Endodermal cell (in vitro differentiated cells): Measurements from ENCODE around the gene BANP. TPM values are rescaled to one million over a fixed set of nuclear protein-coding genes. Genes with fewer than 3 reads are reported as not detected.
"Not testable (repeated sequence)": the region's sequence is repeated elsewhere in the genome, so short reads cannot be mapped to it uniquely, and the experiment has no call there.

Source experiments
- DNase-seq: peaks from one replicate; pipeline ENCODE4 v3.0.0-alpha.2; 2017
- H3K27ac ChIP-seq: 2 replicates; pipeline ENCODE4 v1.5.1; 2013; ENCODE audit warnings: mild to moderate bottlenecking, low read depth, low read length, moderate library complexity
- H3K27me3 ChIP-seq: 2 replicates; pipeline ENCODE4 v1.6.1; 2013; ENCODE audit warnings: mild to moderate bottlenecking, low read length, moderate library complexity; ENCODE audit not compliant: insufficient read depth, control insufficient read depth, poor library complexity, severe bottlenecking
- H3K36me3 ChIP-seq: 2 replicates; pipeline ENCODE4 v1.7.0; 2013; ENCODE audit warnings: mild to moderate bottlenecking, low read length, moderate library complexity; ENCODE audit not compliant: control insufficient read depth, insufficient read depth
- H3K4me1 ChIP-seq: one replicate; pipeline ENCODE4 v1.7.0; 2013; ENCODE audit warnings: low read length; ENCODE audit not compliant: control insufficient read depth, insufficient read depth
- H3K4me3 ChIP-seq: 2 replicates; pipeline ENCODE4 v1.5.1; 2013; ENCODE audit warnings: mild to moderate bottlenecking, low read length, moderate library complexity
- H3K9ac ChIP-seq: 2 replicates; pipeline ENCODE4 v1.6.1; 2013; ENCODE audit warnings: mild to moderate bottlenecking, low read length, moderate library complexity; ENCODE audit not compliant: poor library complexity, severe bottlenecking; ENCODE audit errors: extremely low read depth
- H3K9me3 ChIP-seq: 2 replicates; pipeline ENCODE4 v1.6.1; 2013; ENCODE audit warnings: mild to moderate bottlenecking, low read length, moderate library complexity; ENCODE audit not compliant: control insufficient read depth
- H3K27ac Mint-ChIP-seq: 2 replicates; pipeline ENCODE4 v1.8.0; 2020; ENCODE audit warnings: mixed read lengths
- H3K27me3 Mint-ChIP-seq: 2 replicates; pipeline ENCODE4 v1.8.0; 2021; ENCODE audit warnings: mild to moderate bottlenecking, mixed read lengths; ENCODE audit not compliant: insufficient read depth
- H3K36me3 Mint-ChIP-seq: 2 replicates; pipeline ENCODE4 v1.8.0; 2020; ENCODE audit warnings: low read depth, mixed read lengths
- H3K4me1 Mint-ChIP-seq: 2 replicates; pipeline ENCODE4 v1.8.0; 2020; ENCODE audit warnings: mixed read lengths
- H3K4me3 Mint-ChIP-seq: 2 replicates; pipeline ENCODE4 v1.8.0; 2020; ENCODE audit warnings: mild to moderate bottlenecking, moderate library complexity, mixed read lengths
- H3K9me3 Mint-ChIP-seq: 2 replicates; pipeline ENCODE4 v1.8.0; 2020; ENCODE audit warnings: mild to moderate bottlenecking, mixed read lengths
- WGBS, 2 experiments: methylation state at CpG; one replicate each; pipeline versions ENCODE4 v1.1.5 to v1.1.7; 2013; ENCODE audit warnings: missing lambda C conversion rate in 2 of 2, mixed read lengths in 1 of 2; ENCODE audit not compliant: insufficient coverage in 1 of 2, insufficient read length in 1 of 2; 5-methylcytosine and 5-hydroxymethylcytosine counted together
- total RNA-seq, 2 donors: library from RNA; stranded (reverse); fragmentation: NEBNext Ultra II Directional in 1 of 2; extraction: Animal tissue kit (Norgen Biotek cat#: 25700) in 1 of 2; gene quantifications; 2 replicates in 1 of 2; 3 replicates in 1 of 2; pipeline ENCODE4 v1.2.1, GENCODE V29; 2021
- TF ChIP-seq, protein P1 (sequence below): fragments of 200-600 bp; sonication (generic); conservative IDR thresholded peaks from 2 replicates; pipeline ENCODE4 v1.5.0; 2021; ENCODE audit warnings: antibody characterized with exemption, mild to moderate bottlenecking

Gene BANP
- total RNA-seq, 2 donors from 2014 or later: 39.5 to 45.5 TPM

DNA sequence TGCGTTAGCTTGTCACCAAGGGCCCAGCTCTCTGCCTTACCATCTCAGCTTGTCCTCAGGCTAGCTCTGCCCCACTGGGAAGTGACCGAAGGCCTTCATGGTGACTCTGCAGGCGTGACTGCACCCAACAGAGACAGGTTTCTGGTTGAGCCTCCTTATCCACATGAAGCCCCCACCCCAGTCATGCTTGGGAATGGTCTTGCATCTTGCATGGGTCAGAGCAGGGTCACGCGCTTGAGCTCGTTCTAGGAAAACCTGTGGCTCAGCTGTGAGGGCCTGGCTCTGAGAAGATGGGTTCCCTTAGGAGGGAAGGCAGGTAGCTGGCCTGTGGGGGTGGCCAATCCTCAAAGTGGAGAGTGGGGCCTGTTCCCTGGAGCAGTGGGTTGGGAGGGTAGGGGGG, 122.8 kb downstream of the BANP start:
- peaks cover 4% of the 10 kb centered on the region for H3K36me3 ChIP-seq
- H3K9me3 Mint-ChIP-seq: peaks cover 3% of the 10 kb centered on the region
- H3K27ac ChIP-seq: no peak overlapping the region
- H3K27ac Mint-ChIP-seq: peak overlapping the region; percentile 61
- H3K27me3 Mint-ChIP-seq: no peaks in the 10 kb centered on the region
- no peak overlapping the region for H3K4me3 ChIP-seq
- no peaks in the 10 kb centered on the region for H3K4me1 ChIP-seq
- TF ChIP-seq, protein P1, sequence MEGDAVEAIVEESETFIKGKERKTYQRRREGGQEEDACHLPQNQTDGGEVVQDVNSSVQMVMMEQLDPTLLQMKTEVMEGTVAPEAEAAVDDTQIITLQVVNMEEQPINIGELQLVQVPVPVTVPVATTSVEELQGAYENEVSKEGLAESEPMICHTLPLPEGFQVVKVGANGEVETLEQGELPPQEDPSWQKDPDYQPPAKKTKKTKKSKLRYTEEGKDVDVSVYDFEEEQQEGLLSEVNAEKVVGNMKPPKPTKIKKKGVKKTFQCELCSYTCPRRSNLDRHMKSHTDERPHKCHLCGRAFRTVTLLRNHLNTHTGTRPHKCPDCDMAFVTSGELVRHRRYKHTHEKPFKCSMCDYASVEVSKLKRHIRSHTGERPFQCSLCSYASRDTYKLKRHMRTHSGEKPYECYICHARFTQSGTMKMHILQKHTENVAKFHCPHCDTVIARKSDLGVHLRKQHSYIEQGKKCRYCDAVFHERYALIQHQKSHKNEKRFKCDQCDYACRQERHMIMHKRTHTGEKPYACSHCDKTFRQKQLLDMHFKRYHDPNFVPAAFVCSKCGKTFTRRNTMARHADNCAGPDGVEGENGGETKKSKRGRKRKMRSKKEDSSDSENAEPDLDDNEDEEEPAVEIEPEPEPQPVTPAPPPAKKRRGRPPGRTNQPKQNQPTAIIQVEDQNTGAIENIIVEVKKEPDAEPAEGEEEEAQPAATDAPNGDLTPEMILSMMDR: no peak
- H3K4me3 Mint-ChIP-seq: no peak overlapping the region
- no peak overlapping the region for H3K9ac ChIP-seq
- H3K9me3 ChIP-seq: no peaks in the 10 kb centered on the region
- H3K27me3 ChIP-seq: no peaks in the 10 kb centered on the region
- H3K4me1 Mint-ChIP-seq: no peaks in the 10 kb centered on the region
- DNase-seq: no peak
- WGBS, 2 experiments: 89 to 94% methylated on average over 5 to 6 of the region's 6 CpGs
- peaks cover 42% of the 10 kb centered on the region for H3K36me3 Mint-ChIP-seq

DNA sequence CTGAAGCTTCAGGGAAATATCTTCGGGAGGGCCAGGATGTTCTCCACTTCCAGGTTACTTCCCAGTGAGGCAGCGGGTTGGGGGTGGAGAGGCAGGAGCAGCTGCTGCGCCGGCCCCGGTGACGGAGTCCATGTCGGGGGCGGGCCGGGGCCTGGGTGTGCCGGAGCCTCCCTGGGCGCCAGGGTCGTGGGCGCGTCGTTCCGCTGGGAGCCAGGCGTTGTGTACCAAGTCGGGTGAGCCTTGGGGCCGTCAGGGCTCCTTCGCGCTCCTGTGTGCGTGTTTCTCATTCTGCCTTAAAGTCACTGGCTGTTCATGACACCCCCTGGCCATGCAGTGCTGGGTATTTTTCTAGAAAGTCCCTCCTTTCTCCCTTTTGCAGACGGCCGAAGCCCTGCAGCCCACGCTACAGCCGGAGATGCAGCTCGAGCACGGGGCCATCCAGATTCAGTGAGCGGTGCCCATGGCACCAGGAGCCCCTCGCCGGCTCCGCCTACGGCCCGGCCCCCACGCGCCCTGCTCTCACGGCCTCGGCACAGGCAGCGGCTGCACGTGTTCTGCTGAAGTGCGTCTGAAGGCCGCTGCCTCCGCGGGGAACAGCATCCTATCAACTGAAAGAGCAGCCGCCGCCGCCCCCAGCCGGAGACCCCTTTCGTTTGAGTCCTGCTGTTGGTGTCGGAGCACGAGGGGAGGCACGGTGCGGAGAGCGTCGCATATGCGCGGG, 125.1 kb downstream of the BANP start:
- TF ChIP-seq, protein P1: no peak
- no peak for DNase-seq
- Histone ChIP-seq H3K36me3 (no peaks in the 10 kb centered on the region), H3K27me3 (no peaks in the 10 kb centered on the region), H3K9ac (no peak overlapping the region), H3K9me3 (no peaks in the 10 kb centered on the region), H3K27ac (no peak overlapping the region), H3K4me1 (no peaks in the 10 kb centered on the region), H3K4me3 (no peak overlapping the region)
- H3K36me3 Mint-ChIP-seq: peaks cover 44% of the 10 kb centered on the region
- no peak overlapping the region for H3K4me3 Mint-ChIP-seq
- no peaks in the 10 kb centered on the region for H3K27me3 Mint-ChIP-seq
- WGBS, 2 experiments: 97% methylated on average over 34 to 57 of the region's 57 CpGs
- H3K9me3 Mint-ChIP-seq: peaks cover 9% of the 10 kb centered on the region
- no peaks in the 10 kb centered on the region for H3K4me1 Mint-ChIP-seq
- no peak overlapping the region for H3K27ac Mint-ChIP-seq

DNA sequence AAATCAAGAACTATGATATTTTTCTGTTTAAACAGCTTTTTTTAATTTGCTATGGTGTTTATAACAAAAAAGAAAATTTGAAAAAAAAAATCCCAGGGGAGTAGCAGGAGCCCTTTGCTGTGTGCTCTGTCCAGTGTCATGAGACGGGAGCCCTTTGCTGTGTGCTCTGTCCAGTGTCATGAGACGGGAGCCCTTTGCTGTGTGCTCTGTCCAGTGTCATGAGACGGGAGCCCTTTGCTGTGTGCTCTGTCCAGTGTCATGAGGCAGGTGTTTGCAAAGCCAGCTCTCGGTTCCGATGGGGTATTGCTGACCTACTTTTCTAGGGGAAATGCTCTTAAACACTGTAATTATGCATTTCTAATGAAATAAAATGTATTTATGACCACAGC, 125.7 kb downstream of the BANP start:
- not testable (repeated sequence) for H3K9ac ChIP-seq, H3K27ac ChIP-seq, H3K27ac Mint-ChIP-seq, H3K4me1 ChIP-seq, H3K36me3 ChIP-seq, H3K27me3 ChIP-seq, H3K9me3 ChIP-seq, H3K9me3 Mint-ChIP-seq, H3K4me1 Mint-ChIP-seq, DNase-seq, H3K27me3 Mint-ChIP-seq, H3K4me3 ChIP-seq, H3K4me3 Mint-ChIP-seq
- 94 to 100% methylated on average over 3 to 5 of the region's 5 CpGs for WGBS, 2 experiments
- peaks cover 45% of the 10 kb centered on the region for H3K36me3 Mint-ChIP-seq
